Inflammatory macrophage treated with lipopolysaccharide for 1 hour (primary cell): ENCODE data around the gene SLC2A9.

Source experiments
- DNase-seq, 2 donors: peaks; one replicate each; pipeline ENCODE4 v3.0.0-alpha.2; 2020 to 2022

SLC2A9 gene

DNA sequence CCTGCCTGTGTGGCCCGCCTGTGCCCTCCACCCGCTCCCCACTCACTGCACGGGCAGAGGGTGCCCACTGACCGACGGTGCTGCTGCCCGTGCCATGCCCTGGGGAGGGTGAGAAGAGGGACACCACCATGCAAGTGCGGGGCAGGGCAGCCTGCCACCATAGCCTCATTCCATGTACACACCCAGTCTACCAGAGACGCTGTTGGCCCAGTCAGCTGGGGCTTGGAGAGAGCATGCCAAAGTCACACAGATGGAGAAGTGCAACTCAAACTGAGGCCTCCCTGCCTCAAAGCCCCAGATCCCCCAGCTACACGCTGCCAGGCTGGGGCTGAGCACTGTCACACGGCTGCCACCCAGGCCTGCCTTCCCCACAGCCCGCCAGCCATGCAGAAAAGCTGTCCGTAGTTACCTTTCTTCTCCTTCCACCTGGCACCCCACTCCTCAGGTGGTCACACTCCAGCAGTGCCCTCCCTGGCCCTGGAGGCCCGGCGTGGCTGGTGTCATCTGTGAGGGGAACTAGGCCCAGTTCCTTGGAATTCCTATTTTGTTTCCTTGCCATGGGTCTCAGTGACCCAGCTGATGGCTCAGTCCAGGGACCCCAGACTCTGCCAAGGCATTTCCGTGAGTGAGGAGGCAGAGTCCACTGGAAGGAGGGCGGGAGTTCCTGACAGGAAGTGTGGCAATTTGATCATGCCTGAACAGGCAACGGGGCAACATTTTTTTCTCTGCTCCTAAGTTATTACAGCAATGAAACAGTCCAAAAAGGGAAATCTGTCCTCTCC is at the start of gene SLC2A9:
SLC2A9 (minus strand) TSS at position 627 of the 782 bp plus-strand sequence; CDS start at position 559, 68 bp downstream.
- DNase-seq, result peak; percentile 71 to 82

DNA sequence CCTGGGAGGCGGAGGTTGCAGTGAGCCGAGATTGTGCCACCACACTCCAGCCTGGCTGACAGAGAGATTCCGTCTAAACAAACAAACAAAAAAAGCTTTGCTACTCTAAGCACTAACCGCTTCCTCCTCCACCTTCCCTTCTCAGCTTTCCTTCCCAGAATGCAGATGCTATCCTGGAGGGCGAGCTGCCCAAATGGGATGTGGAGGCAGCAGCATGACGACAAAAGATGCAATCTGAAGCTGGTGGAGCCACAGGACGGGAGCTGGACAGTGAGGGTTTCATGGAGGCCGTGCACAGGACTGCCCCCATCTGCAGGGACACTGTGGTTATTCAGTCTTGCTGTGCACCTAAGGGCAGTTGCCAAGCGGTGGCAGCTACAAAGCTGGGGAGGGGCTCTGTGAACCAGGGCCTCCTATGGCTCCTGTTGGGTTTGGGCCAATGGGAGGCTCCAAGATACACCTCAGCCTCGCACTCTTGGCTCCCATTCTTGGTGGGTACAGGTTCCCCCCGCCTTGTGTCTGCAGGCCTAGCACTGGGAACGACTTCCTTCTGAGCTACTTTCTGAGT is 47.9 kb upstream of the SLC2A9 start:
- DNase-seq, result no peak

DNA sequence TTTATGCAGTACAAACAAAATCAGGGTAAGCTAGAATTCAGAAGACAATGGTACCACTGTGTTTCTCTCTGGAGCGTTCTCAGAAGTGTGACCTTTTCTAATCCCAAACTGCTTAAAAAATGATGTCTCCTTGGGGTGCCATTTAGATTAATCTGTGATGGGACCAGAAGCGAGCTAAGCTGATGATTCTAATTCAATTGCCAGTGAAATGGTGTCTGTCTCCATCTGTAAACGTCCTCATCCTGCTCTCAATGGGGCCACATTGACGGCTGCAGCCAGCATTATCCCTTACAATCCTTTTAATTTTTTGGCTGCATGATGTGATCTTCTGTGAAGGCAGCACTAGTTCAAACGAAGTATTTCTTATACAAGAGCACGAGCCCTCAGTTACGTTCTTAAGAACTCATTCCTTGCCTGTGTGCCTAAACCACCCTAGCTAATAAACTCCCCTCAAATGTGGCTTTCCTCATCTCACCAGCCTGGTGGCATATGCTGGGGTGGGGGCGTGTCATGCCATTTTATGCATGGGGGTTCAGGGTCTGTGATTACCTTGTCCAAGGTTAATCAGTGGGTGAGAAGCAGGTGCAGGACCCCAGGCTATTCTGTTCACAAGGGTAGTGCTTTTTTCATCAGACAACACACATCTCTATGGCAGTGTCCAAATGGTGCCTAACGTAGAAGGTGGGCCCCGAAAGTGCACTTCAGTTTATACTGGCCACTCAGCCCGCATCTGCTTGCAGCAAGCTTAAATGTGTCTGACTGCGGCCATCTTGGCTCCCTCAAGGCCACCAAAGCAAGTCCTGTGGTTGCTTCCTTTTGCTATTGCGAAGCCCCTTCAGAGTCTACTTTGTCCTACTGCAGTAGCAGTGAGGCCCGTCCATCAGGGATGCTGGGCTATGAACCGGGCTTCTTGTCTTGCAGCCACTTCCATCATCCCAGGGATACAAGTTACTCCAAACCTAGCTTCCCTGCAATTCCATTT is 45.7 kb upstream of the SLC2A9 start:
- DNase-seq, result no peak

DNA sequence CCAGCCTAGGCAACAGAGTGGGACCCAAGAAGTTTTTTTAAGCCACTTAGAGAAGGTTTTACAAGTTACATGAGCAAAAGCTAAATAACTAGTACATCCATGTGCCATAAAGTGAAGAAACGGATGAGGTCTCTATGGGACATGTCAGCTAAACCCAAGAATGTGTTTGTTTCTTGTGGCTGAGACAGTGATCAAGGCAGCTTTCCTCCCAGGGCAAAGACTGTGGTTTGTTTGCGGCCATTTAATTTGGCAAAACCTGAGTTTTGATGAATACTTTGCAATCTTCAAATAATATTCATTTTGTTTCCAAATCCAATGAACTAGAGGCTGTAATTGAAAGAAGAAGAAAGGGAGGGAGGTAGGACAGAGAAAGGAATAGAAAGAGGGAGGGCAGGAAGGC is 44.9 kb upstream of the SLC2A9 start:
- no peak for DNase-seq

DNA sequence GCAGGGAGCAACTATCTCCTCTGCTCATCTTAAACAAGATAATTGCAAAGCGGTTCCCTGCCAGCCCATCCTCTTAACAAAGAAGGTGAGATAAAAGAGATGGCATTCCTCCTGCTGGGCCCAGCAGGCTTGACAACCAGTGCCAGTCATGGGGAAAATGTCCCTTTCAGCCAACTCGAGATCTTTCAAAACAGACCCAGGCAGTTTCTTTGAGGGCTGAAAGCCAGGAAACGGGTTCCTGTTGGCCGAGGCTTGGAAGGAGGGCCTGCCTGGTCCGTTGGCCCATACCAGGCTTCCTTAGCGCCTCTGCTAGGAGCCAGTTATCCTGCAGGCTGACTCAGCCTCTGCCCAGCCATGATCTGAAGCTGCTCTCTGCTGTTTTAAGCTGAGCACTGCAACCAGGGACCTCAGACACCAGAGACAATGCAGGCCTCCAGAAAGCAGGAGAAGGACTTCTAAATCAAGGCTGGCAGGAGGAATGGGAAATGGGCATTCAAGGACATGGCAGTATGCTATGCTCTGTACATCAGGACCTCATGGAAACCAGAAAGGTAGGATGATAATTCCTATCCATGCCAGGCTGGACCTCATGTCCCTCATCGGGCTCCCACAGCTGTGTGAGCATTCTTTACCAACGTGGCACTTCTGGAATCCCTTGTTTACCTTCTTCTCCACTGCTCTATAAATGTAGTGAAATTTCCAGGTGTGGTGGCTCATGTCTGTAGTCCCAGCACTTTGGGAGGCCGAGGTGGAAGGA is 42.4 kb upstream of the SLC2A9 start:
- peak; percentile 42 to 67 for DNase-seq

DNA sequence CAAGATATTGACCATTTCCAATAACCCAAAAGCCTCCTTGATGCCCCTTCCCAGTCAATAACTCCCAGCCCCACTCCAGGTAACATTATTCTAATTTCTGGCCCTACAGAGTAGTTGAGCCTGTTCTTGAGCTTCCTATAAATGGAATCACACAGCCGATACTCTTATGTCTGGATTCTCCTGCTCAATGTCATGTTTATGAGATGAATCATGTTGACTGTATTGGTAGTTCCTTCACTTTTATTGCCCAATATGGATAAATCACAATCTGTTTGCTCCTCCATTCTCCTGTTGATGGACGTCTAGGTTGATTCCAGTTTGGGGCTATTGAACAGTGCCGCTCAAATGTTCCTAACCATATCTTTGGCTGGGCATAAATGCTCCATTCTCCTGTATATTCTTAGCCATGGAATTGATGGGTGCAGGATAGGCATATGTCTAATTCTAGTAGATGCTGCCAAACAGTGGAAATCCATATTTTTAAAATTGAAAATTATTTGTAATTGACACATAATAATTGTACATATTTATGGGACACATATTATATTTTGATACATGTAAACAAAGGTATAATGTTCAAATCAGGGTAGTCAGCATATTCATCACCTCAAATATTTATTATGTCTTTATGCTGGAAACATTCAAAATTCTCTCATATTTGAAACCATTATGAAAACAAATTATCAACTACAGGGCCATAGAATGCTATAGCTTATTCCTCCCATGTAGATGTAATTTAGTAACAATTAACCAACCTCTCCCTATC is 40.5 kb upstream of the SLC2A9 start:
- no peak for DNase-seq

DNA sequence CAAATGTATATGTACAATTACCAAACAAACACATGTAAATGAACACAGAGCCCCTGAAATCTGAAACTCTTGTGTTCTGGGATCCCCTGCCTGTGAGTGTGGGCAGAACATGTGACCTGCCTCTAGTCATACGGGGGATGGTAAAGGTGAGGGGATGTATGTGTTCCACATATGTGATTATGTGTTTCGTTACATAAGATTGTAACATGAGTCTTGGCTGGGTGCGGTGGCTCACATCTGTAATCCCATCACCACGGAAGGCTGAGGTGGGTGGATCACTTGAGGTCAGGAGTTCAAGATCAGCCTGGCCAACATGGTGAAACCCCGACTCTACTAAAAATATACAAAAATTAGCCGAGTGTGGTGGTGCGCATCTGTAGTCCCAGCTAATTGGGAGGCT is 37.1 kb upstream of the SLC2A9 start:
- DNase-seq, result no peak

DNA sequence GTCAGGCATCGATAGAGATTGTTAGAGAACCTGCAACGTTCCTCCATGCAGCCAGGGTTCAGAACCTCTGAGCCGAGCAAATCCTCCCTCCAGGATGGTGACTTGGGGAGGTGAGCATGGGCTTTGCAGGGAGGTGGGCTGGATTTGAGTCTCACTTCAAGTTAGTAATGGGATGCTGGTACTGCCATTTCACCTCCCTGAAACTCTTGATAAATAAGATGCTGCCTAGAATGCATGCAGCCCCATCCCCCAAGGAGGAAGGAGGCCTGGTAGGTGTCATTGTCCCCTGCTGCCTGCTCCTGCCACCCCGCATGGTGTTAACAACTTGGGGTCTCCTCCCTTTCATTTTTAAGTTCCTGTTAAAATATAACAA is 35.7 kb upstream of the SLC2A9 start:
- no peak for DNase-seq

DNA sequence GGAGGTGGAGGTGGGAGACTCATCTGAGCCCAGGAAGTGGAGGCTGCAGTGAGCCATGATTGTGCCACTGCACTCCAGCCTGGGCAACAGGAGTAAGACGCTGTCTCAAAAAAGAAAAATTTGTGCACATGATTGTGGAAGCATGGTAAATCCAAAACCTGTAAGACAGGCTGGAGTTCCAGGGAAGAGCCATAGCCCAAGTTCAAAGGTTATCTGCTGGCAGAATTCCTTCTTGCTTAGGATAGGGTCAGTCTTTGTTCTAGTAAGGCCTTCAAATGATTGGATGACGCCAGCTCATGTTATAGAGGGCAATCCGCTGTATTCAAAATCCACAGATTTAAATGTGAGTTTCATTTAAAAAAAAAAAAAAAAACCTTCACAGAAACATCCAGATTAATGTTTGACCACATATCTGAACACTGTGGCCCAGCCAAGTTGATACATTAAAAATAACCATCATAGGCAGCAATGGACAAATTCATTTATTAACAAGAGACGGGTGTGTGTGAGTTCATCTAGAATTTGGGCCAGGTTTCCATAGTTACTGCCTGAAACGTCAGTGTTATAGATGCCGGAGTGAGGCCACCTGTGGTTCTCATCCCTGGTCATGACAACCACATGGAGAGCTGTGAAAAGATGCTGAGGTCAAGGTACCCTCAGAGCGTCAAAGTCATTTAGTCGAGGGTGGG is 35.2 kb upstream of the SLC2A9 start:
- no peak for DNase-seq

DNA sequence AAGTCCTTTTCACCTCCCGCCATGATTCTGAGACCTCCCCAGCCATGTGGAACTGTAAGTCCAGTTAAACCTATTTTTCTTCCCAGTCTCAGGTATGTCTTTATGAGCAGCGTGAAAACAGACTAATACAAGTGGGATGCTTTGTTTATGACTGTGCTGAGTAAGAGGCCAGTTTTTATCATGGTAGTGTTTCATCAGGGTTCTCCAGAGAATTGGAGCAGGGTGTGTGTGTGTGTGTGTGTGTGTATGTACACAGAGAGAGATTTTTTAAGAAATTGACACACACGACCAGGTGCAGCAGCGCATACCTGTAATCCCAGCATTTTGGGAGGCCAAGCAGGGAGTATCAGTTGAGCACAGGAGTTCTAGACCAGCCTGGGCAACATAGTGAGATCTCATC is 34.6 kb upstream of the SLC2A9 start:
- DNase-seq, result no peak

DNA sequence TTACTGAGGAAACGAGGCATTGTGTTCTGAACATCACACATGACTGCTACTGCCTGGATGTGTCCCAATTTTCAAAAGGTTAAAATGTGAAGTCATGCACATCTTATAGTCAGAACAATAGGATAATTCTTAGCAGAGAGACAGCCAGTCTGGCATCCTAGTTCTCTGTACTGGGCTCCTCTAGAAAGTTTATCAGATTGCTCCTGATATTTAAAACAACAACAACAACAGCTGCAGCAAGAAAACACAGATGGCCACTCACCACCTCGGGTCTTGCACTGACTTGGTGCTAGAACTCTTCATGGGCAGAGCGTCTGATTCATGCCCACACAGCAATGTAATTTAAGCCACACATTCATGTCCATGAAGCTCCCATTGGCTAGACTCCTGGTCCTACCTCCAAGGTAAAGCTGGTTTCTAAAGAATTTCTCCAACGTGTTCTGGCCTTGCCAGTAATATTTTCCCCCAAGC is 33.3 kb upstream of the SLC2A9 start:
- no peak for DNase-seq

DNA sequence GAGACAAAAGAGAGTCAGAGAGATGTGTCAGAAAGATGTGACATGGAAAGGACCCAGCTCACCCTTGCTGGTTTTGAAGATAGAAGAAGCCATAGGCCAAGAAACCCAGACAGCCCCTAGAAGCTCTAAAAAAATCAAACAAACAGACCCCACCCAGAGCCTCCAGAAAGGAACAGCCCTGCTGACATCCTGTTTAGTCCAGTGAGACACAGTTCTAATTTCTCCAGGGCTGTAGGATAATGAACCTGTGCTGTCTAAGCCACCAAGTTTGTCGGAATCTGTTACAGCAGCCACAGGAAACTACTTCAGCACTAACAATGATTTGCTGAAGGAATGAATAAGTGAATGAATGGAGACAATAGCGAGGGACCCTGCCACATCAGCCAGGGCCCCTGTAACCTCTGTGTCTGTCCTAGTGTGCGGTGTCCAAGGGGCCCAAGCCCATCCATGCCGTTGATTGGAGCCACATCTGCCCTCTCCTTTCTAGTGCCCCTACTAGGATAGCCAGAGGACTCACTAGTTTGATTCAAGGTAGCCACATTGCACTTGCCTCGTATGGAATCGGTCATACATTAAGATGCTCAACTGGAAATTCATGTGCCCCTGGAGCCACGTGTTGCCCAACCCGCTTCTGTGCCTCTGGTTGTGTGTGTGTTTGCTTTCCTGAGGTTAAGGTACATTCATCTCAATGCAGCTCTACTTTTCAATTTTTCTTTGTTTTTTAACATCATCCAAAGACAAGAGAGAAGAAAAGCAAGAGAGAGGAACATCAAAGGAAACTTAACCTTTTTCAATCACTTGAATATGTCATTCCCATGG is 32.5 kb upstream of the SLC2A9 start:
- no peak for DNase-seq

DNA sequence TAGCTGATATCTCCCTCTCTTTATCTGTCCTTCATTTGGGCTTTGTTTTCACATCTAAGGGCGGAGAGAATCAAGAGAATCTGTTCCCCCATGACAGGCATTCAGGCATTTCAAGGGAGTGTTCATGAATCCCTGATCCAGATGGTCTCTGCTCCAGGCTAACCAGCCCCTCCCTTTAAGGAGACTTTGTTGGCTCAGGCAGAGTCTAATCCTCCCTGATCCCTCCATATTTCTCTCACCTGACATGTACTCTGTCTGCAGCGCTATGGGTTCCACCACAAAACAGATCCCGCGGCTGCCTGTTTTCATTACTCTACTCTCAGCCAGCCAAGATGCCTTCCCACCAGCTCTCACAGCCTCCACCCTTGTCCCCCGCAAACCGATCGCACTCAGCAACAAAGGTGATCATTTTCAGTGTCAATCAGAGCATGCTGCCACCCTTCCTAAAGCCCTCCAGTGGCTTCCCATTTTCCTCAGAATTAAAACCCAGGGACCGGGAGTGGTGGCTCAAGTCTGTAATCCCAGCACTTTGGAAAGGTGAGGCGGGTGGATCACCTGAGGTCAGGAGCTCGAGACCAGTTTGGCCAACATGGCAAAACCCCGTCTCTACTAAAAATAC is 30.3 kb upstream of the SLC2A9 start:
- no peak for DNase-seq

DNA sequence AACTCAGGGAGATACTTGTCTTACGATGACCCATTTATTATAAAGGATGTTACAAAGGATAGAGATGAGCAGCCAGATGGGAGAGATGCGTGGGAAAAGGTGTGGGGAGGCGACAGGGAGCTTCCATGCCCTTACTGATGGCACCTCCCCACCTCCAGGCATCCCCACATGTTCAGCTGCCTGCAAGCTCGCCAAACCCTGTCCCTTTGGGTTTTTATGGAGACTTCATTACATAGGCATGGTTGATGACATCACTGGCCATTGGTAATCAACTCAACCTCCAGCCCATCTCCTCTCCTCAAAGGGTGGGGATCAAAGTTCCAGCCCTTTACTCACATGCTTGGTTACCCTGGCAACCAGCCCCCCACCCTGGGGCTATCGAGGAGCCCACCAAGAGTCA is 29.4 kb upstream of the SLC2A9 start:
- DNase-seq, result no peak

DNA sequence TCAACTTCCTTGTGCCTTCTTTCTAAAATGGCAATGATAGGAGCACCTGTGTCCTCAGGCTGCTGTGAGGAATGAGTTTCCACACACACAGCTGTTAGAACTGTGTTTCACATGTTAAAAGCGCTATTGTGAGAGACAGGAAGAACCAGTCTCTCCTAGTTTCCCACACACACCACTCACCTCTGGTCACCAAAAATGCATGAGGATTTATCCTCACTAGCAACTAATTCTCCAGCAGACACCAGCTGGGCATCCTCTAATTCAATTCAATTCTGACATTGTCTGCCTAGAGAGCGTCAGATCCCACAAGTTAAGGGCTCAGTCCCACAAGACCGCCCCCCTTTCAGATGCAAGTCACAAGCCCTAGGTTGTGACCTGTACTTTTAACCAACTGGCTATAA is 29.0 kb upstream of the SLC2A9 start:
- DNase-seq, result no peak

DNA sequence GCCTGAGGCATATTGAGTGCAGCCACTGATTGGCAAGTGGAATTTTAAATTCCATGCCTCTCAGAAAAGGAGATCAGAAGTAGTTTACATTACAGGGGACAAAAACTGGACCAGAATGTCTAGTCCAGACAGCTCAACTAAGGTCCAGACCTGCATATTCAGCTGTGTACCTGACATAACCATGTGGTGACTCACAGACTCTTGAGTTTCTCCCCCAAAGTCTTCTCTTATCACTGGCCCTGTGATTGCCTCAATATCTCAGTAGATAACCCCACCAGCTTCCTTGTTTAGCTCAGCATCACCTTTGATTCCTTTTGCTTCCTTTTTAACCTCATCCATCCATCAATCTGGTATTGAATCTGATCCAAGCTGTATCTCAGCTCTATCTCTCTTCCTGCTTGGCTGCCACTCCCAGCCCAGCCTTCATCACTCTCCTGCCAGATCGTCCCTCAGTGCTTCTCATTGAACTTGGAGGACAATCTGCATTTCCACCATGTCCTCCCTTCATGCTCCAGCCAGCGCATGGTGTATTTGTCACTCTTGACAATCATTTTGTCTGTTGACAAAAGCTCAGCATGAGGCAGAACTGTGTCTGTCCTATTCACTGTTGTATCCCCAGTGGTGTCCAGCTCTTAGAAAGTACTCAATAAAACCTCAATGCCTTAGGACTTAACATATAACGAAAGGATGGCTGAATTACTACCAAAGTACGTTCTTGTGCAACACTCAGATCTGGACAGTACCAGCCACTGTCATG is 27.8 kb upstream of the SLC2A9 start:
- no peak for DNase-seq

DNA sequence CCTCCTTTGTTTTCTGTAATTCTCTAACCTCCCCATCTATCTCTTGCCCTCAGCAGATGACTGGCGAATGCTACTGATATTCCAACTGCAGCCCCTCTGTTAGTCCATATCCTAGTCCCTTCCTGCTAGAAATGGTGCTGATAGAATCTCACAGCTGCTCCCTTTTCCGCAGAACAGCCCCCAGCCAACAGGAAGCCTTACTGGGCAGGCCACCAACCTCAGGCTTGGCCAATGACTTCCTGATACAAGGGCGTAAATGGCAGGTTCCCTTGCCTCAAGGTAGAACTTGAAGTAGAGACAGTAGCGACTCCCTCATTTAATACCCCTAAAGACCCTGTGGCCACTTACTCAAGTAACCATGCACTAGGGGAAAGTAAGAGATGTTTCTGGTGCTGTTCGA is 26.7 kb upstream of the SLC2A9 start:
- no peak for DNase-seq

DNA sequence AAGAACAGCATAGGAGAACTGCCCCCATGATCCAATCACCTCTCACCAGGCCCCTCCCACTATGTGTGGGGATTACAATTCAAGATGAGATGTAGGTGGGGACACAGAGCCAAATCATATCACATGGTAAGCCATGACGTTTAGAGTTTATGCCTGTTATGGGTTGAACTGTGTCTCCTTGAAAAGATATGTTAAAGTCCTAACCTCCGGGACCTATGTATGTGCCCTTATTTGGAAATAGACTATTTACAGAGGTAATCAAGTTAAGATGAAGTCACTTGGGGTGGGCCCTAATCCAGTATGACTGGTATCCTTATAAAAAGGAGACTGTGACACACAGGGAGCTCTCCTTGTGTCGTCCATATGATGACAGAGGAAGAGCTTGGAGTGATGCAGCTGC is 25.2 kb upstream of the SLC2A9 start:
- DNase-seq, result no peak

DNA sequence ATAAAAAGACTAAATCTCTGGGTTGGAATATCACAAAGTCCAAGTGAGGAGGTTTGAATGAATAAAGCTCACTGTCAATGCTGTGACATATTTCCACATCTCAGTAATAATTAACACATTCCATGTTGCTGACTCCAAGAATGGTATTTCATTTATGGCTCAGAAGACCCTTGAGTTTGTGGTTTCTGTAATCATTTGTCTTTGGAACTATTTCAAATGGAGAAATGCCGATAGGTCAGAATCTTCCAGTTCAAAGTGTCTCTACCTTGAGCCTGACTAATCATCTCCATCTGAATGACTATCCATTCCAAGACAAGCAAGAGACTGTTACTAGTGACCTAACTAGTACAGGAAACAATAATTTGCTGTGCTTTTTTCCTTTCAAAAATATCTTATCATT is 24.2 kb upstream of the SLC2A9 start:
- DNase-seq, result no peak
